ENCODE measurements around the gene HIPK2.

DNA sequence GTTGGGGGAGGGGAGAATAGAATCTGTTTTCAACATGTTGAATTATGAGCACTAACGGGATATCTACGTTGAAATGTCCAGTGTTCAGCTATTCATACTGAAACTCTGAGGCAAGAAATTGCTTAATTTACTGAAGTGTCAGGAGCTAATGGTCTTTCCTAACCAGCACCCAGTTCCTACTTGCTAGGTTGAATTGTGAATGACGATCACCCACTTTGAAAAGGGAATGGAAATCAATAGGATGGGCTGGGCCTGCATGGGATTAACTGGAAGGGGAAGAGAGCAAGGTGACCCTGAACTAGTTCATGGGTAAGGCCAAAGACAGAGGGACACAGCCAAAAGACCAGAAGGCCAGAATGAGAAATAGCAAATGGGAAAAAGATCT lies 51.3 kb downstream of the HIPK2 start:
- TF ChIP-seq POLR2A (IDR thresholded peaks at IDR 0.05) (no peak), POLR2AphosphoS5 (IDR thresholded peaks at IDR 0.05) (no peak)
- TF ChIP-seq, protein P1, sequence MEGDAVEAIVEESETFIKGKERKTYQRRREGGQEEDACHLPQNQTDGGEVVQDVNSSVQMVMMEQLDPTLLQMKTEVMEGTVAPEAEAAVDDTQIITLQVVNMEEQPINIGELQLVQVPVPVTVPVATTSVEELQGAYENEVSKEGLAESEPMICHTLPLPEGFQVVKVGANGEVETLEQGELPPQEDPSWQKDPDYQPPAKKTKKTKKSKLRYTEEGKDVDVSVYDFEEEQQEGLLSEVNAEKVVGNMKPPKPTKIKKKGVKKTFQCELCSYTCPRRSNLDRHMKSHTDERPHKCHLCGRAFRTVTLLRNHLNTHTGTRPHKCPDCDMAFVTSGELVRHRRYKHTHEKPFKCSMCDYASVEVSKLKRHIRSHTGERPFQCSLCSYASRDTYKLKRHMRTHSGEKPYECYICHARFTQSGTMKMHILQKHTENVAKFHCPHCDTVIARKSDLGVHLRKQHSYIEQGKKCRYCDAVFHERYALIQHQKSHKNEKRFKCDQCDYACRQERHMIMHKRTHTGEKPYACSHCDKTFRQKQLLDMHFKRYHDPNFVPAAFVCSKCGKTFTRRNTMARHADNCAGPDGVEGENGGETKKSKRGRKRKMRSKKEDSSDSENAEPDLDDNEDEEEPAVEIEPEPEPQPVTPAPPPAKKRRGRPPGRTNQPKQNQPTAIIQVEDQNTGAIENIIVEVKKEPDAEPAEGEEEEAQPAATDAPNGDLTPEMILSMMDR (IDR thresholded peaks at IDR 0.05) = no peak
